22Rv1 (cell line): ENCODE measurements around the gene YTHDF2.
A peak's percentile ranks its signal among the peaks of the same experiment; 100 is the strongest.
"Not testable (repeated sequence)": the region's sequence is repeated elsewhere in the genome, so short reads cannot be mapped to it uniquely, and the experiment has no call there.

Experiments
- H3K27ac ChIP-seq: fragments of 450-650 bp; 2 replicates; pipeline ENCODE4 v1.5.1; 2017
- ZFX ChIP-seq: fragments of 450-650 bp; IDR thresholded peaks from 2 replicates; pipeline ENCODE4 v1.6.1; 2017; ENCODE audit warnings: antibody characterized with exemption, borderline replicate concordance
- TF ChIP-seq, protein P1 (sequence below): fragments of 450-650 bp; IDR thresholded peaks from 2 replicates; pipeline ENCODE4 v1.5.1; 2017; ENCODE audit warnings: mild to moderate bottlenecking

Gene YTHDF2

DNA sequence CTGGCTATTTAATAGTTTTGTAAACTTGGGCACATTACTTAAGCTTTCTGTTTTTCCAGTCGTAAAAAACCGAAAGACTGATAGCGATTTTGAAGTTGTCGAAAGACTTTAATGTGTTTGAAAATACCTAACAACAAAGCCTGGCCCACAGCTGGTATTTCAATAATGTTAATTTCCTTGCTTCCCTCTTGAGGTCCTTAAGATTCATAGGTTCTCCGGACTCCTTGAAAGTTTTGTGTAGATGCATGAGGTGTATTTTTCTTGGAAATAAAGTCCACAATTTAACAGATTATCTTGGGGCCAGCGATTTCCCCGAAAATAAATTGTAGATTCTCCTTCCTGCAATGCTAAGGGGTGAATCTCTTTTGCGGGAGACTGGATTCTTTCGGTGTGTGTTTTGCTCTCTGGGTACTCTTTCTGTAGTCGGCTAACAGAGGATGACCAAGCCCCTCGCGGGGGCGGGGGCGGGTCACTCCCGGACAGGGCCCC is 735 bp upstream of the YTHDF2 start:
- H3K27ac ChIP-seq, result peak overlapping the region; percentile 92
- TF ChIP-seq, protein P1, sequence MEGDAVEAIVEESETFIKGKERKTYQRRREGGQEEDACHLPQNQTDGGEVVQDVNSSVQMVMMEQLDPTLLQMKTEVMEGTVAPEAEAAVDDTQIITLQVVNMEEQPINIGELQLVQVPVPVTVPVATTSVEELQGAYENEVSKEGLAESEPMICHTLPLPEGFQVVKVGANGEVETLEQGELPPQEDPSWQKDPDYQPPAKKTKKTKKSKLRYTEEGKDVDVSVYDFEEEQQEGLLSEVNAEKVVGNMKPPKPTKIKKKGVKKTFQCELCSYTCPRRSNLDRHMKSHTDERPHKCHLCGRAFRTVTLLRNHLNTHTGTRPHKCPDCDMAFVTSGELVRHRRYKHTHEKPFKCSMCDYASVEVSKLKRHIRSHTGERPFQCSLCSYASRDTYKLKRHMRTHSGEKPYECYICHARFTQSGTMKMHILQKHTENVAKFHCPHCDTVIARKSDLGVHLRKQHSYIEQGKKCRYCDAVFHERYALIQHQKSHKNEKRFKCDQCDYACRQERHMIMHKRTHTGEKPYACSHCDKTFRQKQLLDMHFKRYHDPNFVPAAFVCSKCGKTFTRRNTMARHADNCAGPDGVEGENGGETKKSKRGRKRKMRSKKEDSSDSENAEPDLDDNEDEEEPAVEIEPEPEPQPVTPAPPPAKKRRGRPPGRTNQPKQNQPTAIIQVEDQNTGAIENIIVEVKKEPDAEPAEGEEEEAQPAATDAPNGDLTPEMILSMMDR, result no peak
- no peak for TF ChIP-seq ZFX

DNA sequence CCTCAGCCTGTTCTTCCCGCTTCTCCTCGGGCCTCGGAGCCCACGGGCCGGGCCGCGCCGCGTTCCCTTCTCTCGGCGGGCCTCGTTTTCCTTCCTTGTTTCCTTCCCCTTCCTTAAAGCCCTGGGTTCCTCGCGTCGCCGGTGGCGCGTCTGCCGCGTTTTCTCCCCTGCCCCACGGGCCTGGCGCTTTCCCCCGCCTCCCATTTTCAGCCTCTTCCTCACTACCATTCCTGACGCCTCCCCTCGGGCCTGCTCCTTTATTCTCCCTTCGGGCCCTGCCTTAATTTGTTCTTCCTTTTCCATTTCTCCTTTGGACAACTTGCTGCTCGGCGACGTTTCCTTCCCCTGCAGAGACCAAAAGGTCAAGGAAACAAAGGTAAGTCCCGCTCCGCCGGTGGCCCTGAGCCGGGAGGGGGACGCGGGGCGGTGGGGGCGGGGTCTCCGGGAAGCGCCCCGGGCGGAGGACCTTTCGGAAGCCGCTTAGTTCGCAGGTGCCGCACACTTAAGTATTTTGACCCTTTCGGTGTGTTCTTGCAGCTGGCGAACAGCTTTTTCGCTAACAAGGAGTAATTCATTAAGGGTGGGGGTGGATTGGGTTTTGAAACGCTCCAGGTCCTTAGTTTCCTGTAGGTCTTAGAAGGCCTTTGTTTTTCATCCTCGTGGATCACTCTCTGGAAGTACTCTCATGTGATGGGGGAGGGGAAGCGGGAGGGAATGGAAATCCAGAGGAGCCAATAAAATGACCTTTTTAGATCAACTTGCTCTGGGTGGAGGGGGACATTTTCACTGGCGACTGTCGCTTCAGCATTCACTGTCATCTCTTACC is 780 bp downstream of the YTHDF2 start:
- H3K27ac ChIP-seq, result peak overlapping the region; percentile 92
- no peak for TF ChIP-seq ZFX
- TF ChIP-seq, protein P1, result no peak

DNA sequence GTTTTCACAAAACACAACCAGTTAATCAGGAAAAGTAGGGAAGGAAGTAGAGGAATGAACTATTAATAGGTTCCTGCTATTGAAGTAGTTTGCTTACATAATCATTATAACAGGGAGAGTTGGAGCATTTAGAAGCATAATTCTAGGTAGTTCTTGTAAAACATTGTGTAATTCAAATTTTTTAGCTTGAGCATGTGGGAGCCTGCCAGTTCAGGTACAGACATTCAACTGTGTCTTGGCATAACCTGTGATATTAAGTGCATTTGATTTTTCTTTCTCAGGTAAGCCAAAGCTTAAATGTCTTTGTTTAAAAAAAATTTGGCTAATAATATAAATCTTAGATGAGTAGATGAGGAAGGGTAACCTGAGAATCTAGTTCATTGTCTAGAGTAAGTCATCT is 3.4 kb downstream of the YTHDF2 start:
- TF ChIP-seq ZFX, result no peak
- TF ChIP-seq, protein P1, result no peak
- no peak overlapping the region for H3K27ac ChIP-seq

DNA sequence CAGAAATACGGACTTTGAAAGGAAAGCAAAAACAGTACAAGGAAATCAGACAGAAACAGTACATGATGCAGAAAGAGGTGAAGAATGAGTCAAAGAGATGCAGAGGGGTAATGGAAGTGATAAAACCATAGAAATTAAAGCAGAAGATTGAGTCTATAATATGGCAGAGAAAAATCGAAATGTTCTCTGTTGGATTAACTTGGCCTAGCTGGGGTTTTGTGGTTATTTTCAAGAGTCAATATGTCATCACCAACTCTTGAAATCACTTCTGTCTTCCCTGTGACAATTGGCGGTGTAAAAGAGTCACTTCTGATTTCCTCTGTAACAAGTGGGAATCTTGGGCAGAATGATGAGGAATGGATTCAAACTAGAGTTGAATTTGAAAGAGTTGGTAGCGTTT is 7.4 kb downstream of the YTHDF2 start:
- TF ChIP-seq, protein P1, result no peak
- no peak for TF ChIP-seq ZFX
- H3K27ac ChIP-seq, result no peak overlapping the region

DNA sequence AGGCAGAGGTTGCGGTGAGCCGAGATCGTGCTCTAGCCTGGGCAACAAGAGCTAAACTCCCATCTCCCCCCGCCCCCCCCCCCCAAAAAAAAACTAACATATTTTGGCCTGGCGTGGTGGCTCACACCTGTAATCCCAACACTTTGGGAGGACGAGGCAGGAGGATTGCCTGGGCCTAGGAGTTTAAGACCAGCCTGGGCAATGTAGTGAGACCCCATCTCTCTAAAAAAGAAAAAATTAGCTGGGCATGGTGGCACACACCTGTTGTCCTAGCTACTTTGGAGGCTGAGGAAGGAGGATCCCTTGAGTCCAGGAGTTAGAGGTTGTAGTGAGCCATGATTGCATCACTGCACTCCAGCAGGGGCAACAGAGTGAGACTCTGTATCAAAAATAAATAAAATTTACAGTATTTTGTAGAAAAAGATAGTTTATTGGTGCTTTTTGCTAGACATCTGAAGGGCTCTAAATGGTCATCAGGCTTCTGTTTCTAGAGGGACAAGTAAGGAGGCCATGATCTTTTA is 9.0 kb downstream of the YTHDF2 start:
- H3K27ac ChIP-seq, result no peak overlapping the region

DNA sequence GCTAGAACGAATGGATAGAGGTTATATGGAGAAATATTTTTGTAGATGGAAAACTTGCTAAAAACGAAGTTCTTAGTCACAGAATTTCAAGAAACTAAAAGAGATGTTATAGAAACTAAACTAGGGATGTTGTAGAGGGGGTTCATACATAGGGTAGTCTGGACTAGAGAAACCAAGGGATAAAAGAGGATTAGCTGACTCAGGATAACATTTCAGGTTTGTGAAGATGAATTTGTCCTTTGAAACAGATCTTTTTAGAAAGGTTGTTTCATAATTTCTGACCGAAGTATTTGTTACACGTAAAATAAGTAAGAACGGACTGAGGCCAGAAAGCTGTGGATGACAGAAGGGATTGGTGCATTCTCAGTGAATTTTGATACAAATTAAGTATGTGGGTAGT is 13.6 kb downstream of the YTHDF2 start:
- H3K27ac ChIP-seq, result no peak overlapping the region
- no peak for TF ChIP-seq ZFX
- TF ChIP-seq, protein P1, result no peak

More for the DNA sequence above, 9.0 kb downstream of the YTHDF2 start:
- no peak for TF ChIP-seq ZFX
- TF ChIP-seq, protein P1, result no peak

DNA sequence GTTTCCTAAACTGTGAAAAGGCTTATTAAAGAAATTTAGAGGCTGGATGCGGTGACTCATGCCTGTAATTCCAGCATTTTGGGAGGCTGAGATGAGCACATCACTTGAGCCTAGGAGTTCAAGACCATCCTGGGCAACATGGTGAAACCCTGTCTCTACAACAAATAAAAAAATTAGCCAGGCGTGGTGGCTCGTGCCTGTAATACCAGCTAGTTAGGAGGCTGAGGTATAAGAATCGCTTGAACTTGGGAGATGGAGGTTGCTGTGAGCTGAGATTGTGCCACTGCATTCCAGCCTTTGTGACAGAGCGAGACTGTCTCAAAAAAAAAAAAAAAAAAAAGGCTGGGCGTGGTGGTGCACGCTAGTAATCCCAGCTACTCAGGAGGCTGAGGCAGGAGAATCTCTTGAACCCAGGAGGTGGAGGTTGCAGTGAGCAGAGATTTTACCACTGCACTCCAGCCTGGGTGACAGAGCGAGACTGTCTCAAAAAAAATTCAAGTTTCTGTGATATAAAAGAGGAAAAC is 14.1 kb downstream of the YTHDF2 start:
- not testable (repeated sequence) for H3K27ac ChIP-seq
